HTR-8/SVneo (cell line): ENCODE results near the gene TRAPPC11.

Experiments
- DNase-seq: peaks from one replicate; pipeline ENCODE4 v3.0.0; 2011; ENCODE audit warnings: low spot score, mixed read lengths; ENCODE audit not compliant: insufficient read length
- FAIRE-seq: peaks from 2 replicates; lab custom pipeline; 2011; peaks lifted over from hg19 to GRCh38; lab: Jason Lieb, UNC

Gene TRAPPC11

DNA sequence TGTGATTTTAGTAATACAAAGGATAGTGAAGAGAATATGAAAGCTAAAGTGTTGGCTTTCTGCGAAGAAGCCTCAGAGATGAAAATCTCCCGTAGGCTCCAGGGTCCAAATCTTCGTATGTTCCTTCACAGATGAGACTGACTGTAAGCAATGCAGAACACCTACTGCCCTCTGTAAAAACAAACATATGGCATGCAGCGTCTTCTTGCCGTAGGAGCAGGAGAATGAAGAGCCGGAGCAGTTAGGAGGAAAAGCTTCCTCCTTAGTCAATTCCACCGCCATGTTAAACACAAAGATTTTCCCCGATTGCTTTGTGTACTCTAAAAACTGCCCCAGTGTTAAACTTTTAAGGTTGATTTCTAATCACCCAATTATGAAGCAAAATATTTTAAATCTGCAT lies 22.6 kb upstream of the TRAPPC11 start:
- DNase-seq: no peak
- FAIRE-seq: no peak

DNA sequence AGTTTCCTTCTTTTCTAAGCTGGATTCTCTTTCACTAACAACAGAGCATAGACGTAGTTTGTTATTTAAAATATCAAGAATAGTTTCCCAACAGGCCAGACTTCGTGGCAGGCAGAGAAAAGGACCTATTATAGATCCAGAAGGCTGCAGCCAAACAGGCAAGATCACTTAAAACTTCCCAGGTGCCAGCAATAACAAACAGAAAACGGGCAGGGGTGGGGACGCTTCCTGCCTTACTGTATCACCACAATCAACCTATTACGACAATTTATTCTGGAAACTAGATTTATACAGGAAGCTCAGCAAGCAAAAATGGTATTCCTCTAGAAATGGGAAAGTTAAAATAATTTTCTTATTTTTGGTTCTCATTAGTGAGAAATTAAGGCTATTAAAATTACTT lies 22.2 kb upstream of the TRAPPC11 start:
- FAIRE-seq: no peak
- DNase-seq: no peak

DNA sequence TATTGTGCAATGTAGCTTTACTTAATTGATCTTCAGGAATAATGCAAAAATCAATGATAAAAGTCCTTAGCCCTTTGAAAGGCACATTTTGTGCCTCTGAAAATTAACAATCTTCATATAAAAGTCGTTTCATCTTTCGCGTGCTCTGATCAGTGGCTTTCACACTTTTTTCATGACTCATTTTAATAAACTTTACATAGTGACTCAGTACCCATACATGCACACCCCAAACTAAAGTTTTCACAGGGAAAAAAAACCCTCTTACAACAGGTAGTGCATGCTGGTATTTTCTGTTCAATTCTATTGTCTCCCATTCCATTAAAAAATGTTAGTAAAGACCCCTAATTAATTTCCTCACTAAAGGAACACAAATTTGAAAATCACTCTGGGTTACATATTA lies 21.6 kb upstream of the TRAPPC11 start:
- DNase-seq: no peak
- no peak for FAIRE-seq

DNA sequence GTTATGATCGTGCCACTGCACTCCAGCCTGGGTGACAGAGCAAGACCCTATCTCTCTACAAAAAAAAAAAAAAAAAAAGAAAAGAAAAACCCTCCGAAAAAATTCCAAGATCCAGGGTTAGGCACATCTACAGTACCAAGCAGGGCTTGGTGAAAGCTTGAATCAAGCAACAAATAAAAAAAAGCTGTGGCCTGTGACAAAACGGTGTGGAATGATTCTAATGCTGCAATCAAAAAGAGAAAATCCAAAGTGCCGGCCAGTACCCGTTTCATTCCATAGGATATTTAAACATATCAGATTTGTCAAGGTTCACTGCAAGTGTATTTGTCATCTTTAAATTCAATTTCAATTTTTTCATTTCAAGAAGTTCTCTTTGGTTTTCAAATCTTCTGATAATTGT lies 20.7 kb upstream of the TRAPPC11 start:
- DNase-seq (no peak), FAIRE-seq (no peak)

DNA sequence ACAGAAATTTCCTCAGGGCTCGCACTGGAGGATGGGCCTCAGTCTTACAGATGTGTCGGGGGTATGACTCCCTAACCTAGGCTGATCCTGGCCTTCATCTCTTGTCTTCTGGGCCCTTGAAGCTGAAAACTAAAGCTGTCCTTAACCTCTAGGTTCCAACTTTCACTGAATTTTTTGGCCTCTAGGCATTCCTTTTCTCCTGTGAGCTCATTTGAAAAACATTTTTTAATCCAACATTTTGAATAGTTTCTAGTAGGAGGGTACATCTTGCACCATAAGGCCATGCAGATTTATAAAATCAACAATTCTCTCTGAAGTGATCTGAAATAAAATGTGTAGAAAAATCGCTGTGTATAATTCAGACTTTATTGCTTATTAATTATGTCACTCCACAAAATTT lies 19.8 kb upstream of the TRAPPC11 start:
- FAIRE-seq (no peak), DNase-seq (no peak)

DNA sequence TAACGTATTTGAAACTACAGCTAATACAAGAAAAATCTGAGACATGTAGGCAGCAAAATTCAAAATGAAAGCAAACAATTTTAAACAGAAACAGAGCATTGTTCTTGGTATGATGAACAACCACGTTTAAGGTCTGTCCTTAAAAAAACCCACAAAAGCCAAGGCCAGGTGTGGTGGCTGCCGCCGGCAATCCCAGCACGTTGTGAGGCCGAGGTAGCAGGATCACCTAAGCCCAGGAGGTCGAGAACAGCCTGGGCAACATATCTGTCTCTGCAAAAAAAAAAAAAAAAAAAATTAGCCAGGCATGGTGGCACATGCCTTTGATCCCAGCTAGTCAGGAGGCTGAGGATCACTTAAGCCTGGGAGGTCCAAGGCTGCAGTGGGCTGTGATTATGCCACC lies 13.8 kb upstream of the TRAPPC11 start:
- no peak for DNase-seq
- FAIRE-seq: no peak

DNA sequence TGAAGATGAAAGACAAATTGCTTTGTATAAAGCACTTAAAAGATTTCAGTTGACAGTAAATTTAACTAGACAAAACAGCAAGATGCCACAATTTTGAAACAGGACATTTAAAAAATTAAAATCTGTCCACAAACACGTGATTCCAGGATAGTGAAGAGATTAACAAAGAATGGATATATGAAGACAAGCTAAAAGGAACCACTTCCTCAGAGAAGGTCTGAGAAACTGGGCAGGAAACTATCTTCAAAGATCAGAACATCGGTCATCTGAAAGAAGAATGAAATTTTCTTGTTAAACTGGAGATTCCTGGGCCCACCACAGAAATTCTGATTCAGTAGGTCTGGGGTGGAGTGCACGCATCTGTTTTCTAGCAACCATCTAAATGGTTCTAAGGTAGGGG lies 1.5 kb upstream of the TRAPPC11 start:
- FAIRE-seq: no peak
- no peak for DNase-seq

DNA sequence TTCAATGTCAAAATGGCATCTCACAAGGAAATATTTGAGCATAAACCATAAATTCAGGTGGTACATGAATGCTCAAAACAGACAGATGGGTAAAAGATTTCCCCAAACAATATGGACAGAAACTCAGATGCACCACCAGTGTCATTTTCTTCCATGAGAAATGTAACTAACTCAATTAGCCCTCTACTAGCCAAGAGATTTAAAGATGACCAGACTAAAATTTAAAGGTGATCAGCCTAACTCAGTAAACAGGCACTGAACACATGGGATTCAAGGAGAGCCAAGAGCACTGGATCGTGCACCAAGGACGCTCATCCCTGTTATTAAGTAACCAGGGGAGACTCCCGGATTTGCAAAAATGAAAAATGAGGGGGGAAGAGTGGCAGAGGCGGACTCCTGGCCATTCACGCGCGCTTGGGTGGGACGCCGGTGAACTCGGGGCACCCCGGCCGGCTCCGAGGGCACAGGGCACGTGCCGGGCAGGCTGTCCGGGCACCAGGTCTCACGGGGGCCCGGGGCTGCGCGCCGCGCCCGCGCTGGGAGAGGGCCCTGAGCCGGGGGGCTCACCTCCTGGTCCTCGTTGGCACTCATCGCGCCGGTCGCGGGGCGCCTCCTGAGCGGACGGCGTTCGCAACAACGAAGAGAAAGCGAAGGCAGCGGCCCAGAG lies 598 bp upstream of the TRAPPC11 start:
- no peak for FAIRE-seq
- DNase-seq: peak; percentile 15

DNA sequence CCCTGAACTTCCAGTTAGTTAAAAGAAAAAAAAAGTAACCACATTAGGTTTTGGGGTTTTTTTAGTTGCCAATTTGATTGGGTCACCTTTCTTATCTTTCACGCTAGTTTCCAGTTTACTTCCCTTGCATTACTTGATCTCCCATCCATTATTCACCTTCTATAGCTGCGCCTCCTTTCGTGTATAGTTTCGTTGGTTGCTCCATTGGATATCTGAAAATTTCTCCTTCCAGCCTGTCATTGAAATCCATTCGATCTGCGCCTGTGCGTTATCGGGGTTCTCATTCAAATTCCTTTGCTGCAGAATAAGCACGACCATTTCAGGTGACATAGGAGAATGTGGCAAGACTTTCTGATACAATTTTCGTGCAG lies 764 bp downstream of the TRAPPC11 start:
- FAIRE-seq: no peak
- DNase-seq: no peak

DNA sequence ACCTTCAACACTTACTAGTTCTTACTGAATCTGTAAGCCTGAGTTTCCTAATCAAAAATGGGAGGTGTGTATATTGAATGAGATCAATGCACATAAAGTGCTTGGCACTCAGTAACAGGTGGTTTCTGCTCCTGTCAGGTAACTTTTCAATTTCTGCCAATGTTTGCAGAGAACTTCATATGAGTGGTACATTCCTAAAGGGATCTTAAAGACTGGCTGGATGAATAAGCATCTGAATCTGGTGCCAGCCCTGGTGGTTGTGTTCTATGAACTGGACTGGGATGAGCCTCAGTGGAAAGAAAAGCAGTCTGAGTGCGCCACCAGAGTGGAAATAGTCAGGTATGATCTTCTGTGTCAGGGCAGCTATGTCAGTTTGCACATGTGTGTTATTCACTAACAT lies 7.0 kb downstream of the TRAPPC11 start:
- DNase-seq (no peak), FAIRE-seq (no peak)

DNA sequence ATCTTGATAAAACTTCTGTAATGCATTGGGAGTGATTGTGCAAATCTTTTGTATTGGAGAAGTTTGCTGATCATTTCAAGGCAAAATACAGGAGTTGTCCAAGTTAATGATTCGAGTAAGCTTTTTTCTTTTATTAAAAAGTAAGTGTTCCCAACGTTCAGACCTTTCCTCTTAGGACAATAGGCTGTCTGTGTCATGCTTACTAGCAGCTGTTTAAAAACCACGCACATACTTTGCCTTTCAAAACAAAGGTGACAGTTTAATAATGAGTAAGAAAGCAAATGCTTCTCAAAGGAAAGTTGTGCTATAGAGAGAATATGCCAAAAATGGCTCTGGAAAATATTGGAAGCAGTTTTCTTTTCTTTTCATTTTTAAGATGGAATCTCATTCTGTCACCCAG lies 11.2 kb downstream of the TRAPPC11 start:
- DNase-seq (no peak), FAIRE-seq (no peak)

DNA sequence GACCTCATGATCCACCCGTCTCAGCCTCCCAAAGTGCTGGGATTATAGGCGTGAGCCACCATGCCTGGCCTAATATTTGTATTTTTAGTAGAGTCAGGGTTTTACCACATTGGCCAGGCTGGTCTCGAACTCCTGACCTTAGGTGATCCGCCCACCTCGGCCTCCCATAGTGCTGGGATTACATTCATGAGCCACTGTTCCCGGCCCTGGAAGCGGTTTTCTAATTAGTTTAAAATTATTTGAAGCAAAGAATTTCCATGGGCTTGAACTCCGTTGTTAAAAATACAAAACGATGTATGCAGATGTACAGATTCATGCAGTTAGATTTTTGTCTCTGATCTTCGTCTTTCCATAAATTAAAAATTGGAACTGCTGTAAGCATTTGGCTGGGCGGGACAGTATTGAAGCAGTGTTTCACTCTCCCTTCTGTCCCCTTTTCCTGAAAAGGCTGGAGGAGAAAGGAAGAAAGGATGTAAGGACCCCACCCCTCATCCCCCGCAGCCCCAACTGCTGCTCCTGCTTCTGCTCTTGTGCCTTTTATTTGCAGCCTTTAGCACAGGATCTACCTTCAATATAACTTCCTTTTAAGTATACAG lies 12.0 kb downstream of the TRAPPC11 start:
- DNase-seq: no peak
- no peak for FAIRE-seq

DNA sequence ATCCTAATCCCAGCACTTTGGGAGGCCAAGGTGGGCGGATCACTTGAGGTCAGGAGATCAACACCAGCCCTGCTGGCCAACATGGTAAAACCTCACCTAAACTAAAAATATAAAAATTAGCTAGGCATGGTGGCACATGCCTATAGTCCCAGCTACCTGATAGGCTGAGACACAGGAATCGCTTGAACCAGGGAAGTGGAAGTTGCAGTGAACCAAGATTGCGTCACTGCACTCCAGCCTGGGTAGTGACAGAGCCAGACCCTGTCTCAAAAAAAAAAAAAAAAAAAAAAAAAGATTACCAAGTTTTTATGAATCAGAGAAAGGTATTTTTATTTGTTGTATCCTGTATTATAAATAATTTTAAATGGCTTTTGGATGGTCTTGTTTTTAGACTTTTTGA lies 15.1 kb downstream of the TRAPPC11 start:
- DNase-seq (no peak), FAIRE-seq (no peak)

DNA sequence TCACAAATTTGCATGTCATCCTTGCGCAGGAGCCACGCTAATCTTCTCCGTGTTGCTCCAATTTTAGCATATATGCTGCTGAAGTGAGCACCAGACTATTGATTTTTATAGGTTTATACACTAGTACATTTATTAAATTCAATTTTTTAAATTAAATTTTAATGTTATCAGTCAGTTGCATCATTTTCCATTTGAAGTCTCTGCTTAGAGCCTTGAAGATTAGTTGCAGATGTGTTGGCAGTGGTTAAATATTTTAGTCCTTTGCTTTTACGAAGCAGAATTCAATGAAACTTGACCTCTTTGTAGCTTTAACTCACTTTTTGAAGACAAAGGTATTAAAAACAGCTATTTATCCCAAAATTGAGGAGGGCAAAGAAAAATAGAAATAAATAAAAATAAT lies 16.5 kb downstream of the TRAPPC11 start:
- DNase-seq (no peak), FAIRE-seq (no peak)

DNA sequence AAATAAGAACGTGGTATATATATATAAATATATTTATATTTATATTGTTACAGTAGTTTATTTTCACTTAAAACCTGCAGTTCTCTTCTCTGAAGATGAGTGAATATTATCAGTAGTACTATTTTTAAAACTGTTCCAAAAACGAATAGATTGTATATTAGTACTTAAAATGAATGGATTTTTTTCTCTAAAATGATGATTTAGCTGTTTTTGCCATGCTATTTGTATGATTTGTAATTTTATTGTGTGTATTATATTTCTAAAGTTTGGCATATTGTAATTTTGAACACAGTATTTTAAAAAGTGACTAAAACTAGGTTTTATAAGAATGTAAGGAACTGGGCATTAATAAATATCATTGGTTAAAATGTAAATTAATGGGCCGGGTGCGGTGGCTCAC lies 22.0 kb downstream of the TRAPPC11 start:
- no peak for DNase-seq

DNA sequence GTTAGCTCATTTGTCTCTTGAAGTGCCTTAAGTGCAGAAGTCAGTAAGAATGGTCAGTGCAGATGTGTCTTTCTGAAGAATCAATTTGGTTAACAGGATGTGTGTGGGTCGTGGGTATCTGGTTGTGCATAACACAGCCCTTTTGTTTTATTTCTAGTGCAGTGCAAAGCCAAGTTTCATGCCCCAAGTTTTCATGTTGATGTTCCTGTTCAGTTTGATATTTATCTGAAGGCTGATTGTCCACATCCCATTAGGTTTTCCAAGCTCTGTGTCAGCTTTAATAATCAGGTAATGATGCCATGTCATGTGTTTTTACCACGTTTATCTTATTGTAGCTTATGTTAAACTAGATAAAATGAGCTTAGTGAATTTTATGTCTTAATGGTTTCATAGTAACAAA lies 27.4 kb downstream of the TRAPPC11 start:
- no peak for DNase-seq
- FAIRE-seq: no peak

More for the DNA sequence above, 22.0 kb downstream of the TRAPPC11 start:
- no peak for FAIRE-seq

DNA sequence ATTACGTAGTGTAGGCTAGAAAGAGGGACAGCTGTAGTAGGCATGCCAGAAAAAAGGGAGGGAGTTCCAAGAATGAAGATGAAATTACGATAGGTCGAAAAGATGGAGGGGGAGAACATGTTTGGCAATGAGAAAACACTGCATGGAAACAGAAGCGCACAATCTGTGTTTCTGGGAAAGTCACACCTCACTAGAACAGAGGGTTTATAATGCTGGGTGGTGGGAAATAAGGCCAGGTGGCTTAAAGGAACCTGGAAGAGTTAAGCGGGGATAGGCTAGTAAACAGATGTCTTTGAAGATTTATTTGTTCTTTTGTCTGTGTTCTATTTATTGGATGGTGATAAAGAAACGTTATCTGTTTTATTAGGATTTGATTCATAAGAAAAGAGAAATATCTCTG lies 29.1 kb downstream of the TRAPPC11 start:
- FAIRE-seq: no peak
- no peak for DNase-seq

DNA sequence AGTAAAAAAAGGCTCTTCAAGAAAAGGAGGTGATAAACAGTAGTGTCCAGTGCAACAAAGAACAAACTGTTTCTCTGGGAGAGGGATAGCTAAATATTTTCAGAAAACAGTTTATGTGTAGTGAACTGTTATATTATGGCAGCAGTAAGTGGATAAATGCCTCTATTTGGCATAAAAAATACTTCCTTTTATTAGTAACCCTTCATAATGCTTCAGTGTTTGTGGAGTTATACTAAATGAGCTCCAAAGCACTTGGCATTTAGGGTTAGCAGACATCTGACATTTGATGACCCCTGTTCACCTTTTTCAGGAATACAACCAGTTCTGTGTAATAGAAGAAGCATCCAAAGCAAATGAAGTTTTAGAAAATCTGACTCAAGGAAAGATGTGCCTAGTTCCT lies 31.9 kb downstream of the TRAPPC11 start:
- no peak for DNase-seq
- no peak for FAIRE-seq

DNA sequence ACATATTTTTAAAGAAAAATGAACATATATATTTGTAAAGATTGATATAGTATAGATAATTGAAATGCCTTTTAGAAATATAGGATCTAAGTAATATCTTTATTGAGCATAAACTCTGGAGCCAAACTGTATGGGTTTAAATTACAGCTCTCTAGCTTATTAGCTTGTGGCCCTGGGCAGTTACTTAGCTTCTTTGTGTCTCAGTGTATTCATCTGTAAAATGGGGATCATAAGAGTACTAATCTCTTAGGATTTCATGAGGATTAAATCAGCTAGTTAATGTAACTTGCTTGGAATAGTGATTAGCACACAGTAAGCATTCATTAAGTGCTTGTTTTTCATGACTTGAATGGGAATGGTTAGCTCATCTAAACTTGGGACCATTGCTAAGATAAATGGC lies 32.8 kb downstream of the TRAPPC11 start:
- FAIRE-seq (no peak), DNase-seq (no peak)

DNA sequence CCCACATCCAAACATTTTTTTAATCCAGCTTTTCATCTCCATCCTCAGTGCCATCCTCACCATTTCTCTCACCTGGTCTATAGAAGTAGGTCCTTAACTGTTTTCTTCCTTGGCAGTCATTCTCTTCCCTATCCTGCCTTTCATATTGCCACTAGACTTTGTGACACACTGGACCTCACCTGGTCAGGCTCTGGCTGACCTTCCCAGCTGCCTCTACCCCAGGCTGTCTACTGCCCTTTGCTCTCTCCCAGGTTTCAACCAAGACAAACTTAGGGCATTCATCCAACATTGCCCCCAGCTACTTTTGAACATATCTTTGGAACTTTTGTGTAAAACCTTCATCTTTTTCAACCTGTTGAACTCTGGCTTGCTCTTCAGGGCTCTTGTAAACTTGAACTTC lies 39.8 kb downstream of the TRAPPC11 start:
- DNase-seq: no peak
- no peak for FAIRE-seq

DNA sequence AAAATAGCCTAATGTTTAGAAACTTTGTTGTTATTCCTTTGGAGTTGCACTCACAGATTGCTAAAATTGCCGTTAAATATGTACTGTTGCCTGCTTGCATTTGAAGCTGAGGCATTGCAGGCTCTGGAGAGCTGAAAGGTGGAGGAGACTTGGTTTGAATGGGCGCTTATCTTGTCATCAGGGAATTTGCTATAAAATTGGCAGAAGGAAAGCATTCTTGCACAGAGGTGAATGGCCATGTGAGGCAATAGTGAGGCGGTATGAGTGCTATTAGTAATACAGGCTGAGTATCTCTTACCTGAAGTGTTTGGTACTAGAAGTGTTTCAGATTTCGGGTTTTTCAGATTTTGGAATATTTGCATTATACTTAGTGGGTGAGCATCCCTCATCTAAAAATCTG lies 41.3 kb downstream of the TRAPPC11 start:
- no peak for FAIRE-seq
- no peak for DNase-seq

DNA sequence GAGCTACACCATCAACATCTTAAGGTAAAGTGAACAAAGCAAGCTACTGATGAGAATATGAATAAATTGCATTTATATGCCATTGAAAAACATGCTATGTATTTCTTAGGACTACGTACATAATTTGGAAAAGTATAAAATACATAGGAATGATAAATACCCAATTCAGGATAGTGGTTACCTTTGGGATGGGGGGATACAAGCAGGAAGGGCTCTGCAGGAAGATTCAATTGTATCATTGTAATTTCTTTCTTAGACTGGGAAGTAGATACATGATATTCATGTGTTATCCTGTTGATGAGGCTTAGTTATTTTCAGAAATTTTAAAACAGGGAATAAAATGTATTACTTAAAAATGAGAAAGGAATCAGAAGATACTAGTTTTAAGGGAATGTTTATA lies 43.4 kb downstream of the TRAPPC11 start:
- DNase-seq: no peak
- FAIRE-seq: no peak
